Stimulated activated CD8-positive, alpha-beta memory T cell treated with anti-CD3 and anti-CD28 coated beads, Interleukin-4, amount 100 ng/mL, for 48 hours (primary cell): ENCODE data around the gene RPL39L.
A peak's percentile ranks its signal among the peaks of the same experiment; 100 is the strongest.
"Not testable (repeated sequence)": the region's sequence is repeated elsewhere in the genome, so short reads cannot be mapped to it uniquely, and the experiment has no call there.

Experiments
- DNase-seq: peaks from one replicate; pipeline ENCODE4 v3.0.0-alpha.2; 2020

RPL39L gene

DNA sequence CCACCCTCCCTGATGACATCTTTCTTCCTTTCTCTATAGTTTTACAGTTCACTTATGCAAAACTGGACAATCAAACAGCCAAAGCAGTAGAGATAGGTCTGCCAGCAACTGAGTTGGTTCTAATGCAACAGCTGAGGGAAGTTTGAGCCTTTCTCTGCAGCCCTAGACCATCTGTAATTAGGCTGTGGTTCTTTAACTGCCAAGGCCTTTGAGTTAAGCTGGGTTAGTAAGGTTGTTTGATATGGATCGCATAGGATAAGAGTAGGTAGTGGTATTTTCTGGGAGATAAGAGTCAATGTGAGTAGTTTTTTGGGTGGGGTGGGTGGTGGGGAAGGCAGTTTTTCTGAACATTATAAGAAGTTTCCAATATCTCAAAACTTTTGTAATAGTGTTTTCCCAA is 3.0 kb downstream of the RPL39L start:
- DNase-seq: no peak

DNA sequence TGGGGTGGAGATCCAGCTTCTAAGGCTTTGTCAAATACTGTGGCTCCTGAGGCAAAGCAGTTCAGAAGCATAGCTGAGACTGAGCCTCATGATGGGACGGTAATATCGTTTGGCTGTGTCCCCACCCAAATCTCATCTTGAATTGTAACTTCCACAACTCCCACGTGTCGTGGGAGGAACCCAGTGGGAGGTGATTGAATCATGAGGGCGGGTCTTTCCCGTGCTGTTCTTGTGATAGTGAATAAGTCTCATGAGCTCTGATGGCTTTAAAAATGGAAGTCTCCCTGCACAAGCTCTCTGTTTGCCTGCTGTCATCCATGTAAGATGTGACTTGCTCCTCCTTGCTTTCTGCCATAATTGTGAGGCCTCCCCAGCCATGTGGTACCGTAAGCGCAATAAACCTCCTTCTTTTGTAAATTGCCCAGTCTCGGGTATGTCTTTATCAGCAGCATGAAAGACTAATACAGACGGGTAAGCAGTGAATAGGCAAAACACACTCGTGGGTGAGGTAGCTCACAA is 4.1 kb downstream of the RPL39L start:
- DNase-seq: not testable (repeated sequence)

GRCh38 chr3:187133181-187133580 is 6.1 kb downstream of the RPL39L start:
- not testable (repeated sequence) for DNase-seq

DNA sequence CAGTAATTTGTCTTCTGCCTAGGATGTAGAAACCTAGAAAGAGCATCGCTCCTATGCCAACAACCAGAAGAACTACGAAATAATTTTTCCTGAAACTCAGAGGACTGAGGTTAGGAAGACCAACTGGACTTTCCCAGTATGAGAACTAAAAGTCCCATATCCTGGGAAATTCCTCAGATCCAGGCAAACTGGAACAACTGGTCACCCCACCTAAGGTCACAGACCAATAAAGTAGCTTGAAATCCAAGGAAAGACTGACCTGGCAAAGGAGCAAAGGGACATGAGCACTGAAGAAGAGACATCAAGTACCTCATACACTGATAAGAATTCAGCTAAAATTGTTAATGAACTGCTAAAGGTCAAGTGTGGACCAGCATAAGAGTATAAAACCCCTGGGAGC is 6.6 kb downstream of the RPL39L start:
- no peak for DNase-seq

DNA sequence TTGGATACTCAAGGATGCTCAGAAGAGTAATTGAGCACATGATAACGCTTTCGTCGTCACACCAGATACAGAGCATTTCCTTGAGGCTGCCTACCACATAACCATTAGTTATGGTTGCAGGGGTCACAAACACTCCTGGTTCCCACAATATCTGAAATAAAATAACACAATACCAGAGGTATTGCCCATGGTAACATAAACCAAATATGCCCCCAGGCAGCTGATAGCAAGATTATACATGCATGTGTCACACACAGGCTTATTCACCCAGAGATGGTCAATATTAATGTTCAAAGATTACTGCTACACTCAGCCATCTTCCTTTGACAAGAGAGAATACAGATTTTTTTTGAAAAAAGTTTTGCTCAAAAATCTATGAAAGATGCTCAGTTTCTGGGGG is 7.3 kb downstream of the RPL39L start:
- no peak for DNase-seq

GRCh38 chr3:187130346-187131066 is 8.8 kb downstream of the RPL39L start:
- peak; percentile 56 for DNase-seq

- DNase-seq: no peak
Measured at GRCh38 chr3:187125319-187126031, 13.8 kb downstream of the RPL39L start.

GRCh38 chr3:187122261-187122660 is 17.0 kb downstream of the RPL39L start:
- no peak for DNase-seq

GRCh38 chr3:187120326-187120725 is 19.0 kb downstream of the RPL39L start:
- no peak for DNase-seq

DNA sequence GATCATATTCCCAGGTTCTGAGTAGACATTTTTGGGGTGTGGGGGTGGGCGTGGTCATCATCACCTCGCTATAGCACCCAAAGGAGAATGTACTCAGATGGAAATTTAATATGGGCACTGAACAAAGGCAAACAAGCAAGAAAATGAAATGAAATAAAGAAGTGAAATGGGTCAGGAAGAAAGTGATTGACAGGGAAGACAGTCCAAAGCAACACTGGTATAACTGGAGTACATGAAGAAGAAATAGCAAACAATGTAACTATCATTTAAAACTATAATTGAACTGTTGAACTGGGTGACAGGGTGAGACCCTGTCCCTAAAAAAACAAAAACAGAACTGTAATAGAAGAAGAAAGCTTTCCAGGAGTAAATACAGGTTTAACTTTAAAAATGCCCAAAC is 24.8 kb downstream of the RPL39L start:
- DNase-seq: no peak

DNA sequence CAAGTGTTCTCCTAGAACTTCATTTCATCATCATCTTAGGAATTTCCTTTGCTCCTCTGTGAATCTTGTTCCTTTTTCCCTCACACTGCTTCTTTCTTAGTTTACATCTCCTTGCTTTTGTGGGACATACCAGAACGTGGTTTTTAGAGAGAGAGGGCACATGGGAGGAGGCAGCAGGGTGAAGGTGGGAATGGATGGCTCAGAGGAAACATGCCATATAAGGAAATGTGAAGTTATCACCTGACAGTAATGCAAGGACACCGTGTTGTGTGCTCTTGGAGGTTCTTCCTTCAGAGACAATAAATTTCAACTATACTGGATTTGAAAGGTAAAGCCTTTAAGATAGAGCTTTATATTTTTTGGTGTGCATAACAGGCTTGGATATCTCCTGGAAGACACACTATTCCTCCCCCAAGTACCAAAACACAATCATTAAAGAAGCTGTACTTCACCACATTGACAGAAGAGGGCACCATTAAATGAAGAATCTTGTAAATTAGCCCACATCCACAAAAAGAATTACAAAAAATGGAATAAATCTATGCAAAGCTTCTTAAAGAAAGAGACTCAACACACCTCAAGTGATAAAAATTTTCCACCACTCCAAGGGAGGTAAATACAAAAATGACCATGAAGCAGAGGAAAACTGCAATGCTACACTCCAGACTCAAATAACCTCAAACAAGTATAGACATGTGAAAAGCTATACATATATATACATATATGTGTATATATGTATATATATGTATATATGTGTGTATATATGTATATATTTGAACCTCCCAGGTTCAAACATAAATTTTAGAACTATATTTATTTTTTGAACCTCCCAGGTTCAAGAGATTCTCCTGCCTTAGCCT is 26.1 kb downstream of the RPL39L start:
- DNase-seq: no peak

DNA sequence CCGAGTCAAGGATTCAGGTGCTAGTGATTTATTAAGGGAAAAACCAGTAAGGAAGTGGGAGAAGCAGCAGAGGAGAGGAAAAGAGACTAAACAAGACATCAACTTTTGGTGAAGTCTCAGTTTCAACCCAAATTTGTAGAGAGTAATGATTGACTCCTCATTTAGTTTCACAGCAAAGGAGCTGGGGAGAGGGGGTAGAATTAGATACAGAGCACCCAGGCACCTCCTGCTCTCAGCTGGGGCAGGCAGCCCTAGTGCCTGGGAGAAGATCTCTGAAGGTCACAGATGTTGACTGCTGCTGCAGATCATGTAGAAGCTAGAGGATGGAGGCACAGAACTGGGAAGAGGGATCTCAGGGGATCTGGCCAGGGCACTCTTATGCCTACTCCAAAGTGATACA is 29.1 kb downstream of the RPL39L start:
- no peak for DNase-seq

DNA sequence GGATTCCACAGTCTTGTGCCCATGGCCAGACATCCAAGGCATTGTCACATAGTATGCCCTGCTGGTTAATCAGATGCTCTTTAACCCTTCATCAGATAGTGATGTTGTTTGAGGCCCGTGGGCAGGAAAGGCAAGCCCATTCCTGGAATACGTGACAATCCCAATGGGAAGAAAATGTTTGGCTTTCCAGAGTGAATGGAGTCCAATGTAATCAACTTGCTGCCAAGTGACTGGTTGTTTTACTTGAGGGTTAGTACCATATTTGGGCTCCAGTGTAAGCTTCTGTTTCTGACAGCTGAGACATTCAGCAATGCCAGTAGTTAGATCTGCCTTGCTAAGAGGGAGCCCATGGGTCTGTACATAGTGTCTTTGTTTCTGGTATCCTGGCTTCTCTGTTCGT is 31.3 kb downstream of the RPL39L start:
- DNase-seq: no peak

- no peak for DNase-seq
Measured at GRCh38 chr3:187105700-187106099, 33.6 kb downstream of the RPL39L start.

DNA sequence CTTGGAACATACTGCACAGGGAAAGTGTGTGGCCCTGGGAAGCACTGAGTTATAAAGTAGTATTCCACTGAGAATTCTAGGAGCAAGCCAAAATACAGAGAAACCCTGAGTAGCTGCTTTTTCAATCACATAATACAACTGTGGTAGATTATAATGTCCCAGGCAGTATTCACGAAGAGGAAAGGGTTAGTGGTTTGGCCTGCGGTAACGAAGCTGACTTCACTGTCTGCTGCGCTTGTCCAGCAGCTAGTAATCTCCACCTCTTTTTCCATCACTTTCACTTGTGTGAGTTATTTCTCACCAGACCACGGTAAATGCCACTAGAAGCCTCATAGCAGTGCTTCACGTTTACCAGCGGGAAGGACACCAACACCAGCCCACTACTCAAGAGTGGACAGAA is 34.4 kb downstream of the RPL39L start:
- DNase-seq: no peak

GRCh38 chr3:187104342-187104741 is 35.0 kb downstream of the RPL39L start:
- no peak for DNase-seq

DNA sequence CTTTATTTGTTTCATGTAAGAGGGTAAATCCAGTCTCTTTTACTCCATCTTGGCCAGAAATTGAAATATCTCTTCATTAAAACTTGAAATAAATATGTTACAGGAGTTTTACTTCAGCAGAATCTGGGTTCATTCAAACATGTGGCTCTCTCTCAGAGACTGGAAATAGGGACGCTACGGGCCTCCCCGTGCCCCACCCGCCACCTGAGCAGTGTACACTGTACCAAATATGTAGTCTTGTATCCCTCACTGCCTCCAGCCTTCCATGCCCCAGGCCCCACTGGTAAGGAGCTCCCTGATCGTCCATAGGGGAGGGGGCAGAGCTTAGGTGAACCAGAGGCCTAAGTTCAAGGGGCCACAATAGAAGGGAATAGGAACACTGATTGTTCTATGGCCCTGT is 36.0 kb downstream of the RPL39L start:
- DNase-seq: no peak

DNA sequence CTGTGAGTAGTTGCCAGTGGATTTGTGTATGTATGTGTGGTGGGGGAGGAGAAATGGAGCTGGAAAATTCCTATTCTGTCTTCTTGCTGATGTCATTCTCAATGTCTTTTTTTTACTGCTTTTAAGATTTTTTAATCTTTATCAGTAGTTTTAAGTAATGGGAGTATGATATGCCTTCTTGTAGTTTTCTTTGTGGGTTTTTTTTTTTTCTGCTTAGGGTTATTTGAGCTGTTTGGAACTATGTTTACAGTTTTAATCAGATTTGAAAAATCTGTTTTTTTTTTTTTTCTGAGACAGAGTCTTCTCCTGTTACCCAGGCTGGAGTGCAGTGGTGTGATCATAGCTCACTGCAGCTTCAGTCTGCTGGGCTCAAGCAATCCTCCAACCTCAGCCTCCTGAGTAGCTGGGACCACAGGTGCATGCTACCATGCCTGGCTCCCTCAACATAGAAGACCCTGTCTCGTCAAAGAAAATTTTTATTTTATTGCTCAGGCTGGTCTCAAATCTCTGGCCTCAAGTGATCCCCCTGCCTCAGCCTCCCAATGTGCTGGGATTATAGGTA is 37.1 kb downstream of the RPL39L start:
- no peak for DNase-seq

DNA sequence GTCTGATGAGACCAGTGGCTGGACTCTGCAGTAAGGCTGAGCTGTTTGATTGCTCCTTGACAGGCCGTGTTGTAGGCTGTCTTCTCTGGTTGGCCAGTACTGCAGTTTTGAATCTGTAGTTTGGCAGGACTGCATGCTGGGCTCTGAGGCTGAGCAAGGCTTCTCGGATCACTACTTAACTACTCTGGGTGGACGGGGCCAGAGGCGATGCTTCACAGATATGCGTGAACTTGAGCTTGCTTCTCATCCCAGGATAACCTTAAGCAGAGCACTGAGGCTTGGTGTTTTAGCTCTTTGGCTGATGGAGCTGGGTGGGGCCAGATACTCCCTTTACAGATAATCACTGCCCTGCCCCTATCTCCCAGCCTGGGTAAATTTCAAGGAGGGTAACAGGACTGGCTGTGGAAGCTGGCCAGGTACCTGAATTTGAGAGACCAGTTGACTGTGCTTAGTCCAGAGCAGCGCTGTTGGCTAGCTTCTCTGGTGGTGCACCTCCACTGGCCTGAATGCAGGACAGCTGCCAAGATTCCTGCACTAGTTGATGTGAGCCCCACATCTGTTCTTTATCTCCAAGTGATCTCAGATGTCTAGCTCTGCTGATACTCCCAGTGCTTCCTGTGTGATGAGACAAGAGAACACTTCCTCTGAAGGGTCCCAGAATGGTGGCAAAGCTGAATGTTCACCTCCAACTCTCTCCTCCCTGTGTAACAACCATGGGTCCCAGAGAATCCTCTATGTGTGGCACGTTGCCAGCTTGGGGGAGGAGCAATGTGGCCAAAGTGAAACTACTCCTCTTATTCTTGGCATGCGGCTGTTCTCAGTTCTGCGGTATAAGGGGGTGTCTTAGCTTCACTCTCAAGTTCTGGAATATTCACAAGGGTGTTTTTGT is 37.9 kb downstream of the RPL39L start:
- DNase-seq: peak; percentile 68

- no peak for DNase-seq
Measured at GRCh38 chr3:187098923-187099512, 40.3 kb downstream of the RPL39L start.

DNA sequence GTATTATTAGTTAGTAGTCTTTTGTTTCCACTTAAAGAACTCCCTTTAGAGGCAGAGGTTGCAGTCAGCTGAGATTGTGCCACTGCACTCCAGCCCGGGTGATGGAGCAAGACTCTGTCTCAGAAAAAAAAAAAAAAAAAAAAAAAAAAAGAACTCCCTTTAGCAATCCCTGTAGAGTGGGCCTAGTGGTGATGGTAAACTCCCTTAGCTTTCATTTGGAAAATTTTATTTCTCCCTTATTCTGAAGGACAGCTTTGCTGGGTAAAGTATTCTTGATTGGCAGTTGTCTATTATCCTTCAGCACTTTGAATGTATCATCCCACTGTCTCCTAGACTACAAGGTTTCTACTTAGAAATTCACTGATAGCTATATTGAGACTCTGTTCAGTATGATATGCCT is 46.0 kb downstream of the RPL39L start:
- DNase-seq: no peak

- no peak for DNase-seq
Measured at GRCh38 chr3:187088701-187089100, 50.6 kb downstream of the RPL39L start.
